LHCN-M2 (cell line): ENCODE measurements around the gene CLBA1. TPM values are rescaled to one million over a fixed set of nuclear protein-coding genes. Genes with fewer than 3 reads are reported as not detected.
A peak's percentile ranks its signal among the peaks of the same experiment; 100 is the strongest.

Experiments used
- DNase-seq: peaks from one replicate; pipeline ENCODE4 v3.0.0-alpha.2; 2012; ENCODE audit warnings: low read depth
- total RNA-seq: library from RNA; depleted of rRNA; stranded (reverse); fragments of >200 nt; gene quantifications from 2 replicates; pipeline ENCODE4 v1.2.3, GENCODE V29; 2014

Gene CLBA1
- total RNA-seq, 1 experiment from 2014 or later, result 10.8 TPM

DNA sequence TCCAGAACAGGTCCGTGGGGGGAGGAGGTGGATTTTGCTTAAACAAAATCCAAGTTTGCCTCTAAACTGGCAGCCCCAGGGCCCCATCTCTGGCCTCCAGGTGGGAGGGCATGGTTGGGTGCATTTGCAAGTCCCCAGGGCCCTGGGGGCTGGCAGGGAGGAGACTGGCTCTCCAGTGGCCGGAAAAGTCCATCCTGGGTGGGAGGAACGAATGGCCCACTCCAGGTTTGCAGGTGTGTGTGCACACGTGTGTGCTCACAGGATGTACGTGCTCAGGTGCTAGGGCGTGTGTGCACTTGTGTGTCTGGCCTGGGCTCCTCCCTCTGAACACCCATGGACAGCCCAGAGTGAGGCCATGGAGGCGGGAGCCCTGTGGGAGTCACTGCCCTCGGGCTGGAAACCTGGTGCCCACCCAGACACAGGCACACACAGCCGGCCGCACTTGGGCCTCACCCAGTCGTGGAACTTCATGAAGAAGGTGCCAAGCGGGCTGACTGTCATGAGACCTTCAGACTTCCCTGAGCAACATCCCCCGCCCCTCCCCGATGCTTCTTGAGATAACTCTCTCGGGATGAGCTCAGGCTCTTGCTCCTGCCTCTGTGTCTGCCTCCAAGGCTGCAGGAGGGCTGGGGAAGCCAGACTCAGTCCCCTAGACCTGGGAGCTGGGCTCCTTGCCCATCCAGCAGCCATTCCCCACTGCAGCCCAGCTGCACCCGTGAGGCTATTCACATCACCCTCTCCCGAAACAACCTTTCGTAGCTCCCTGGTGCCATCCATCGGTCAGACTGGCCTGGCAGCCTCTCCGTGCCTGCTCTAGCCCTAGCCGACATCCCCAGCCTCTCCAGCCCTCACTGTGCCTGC is 16.8 kb upstream of the CLBA1 start:
- no peak for DNase-seq

GRCh38 chr14:104969741-104970230 is 15.8 kb upstream of the CLBA1 start:
- no peak for DNase-seq

- DNase-seq, result peak; percentile 96
Measured at GRCh38 chr14:104970231-104971068, 15.1 kb upstream of the CLBA1 start.

- DNase-seq, result no peak
Measured at GRCh38 chr14:104971447-104972240, 13.9 kb upstream of the CLBA1 start.

- peak; percentile 73 for DNase-seq
Measured at GRCh38 chr14:104972301-104973134, 13.1 kb upstream of the CLBA1 start.

- peak; percentile 97 for DNase-seq
Measured at GRCh38 chr14:104973135-104973384, 12.5 kb upstream of the CLBA1 start.

- peak; percentile 87 for DNase-seq
Measured at GRCh38 chr14:104973385-104974145, 12.0 kb upstream of the CLBA1 start.

DNA sequence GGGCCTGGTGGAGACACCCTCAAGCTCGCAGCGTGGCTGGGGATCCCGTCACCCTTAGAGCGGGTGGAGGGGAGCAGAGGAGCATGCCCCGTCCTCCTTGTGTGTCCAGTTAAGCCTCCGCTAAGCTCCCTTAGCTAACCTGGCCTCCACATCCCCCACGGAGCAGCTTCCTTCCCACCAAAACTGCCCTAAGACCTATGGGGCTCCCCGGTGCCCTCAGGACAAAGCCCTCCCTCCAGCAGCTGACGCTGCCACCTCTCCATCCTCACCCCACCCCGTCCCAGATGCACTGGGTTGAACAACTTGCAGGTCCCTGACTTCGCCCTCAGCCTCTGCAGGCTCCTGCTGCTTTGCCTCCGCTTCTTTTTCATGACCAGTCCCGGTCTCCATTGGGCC is 11.4 kb upstream of the CLBA1 start:
- DNase-seq, result no peak

GRCh38 chr14:104974665-104975390 is 10.8 kb upstream of the CLBA1 start:
- no peak for DNase-seq

- DNase-seq, result no peak
Measured at GRCh38 chr14:104975481-104976197, 9.9 kb upstream of the CLBA1 start.

DNA sequence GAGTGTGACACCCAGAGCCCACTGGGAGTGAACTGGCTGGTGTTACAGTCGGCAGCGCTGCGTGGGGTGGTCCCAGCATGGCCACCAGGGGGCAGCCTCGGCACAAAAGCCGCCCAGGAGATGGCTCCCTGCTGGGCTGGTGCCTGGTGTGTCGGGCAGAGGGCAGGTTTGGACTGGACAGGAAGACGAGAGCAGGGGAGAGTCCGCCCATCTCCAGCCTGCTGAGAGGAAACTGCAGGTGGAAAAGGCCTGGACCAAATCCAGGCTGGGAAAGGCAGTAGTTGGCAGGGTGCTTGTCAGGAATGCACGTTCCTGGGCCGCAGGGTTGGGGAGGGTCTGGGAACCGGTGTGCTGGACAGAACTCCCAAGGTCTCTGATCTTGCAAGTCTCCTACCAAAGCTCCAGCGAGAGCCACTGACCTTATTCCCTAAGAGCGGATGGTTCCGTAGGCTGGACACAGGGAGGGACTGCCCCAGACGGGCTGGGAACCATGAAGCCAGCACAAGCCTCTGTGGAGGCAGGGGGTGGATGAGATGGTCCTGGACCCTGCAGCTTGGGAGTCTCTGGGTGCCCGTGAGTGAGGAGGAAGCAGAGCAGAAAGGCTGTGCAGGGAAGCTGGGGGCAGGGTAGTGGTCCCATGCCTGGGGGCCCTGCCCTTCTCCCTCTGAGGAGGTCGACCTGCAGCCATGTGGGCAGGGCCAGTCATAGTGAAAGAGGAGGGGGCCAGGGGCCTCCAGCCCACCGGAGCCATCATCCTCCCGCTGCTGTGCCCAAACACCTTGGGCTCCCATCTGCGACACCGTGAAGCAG is 9.2 kb upstream of the CLBA1 start:
- peak; percentile 78 for DNase-seq

DNA sequence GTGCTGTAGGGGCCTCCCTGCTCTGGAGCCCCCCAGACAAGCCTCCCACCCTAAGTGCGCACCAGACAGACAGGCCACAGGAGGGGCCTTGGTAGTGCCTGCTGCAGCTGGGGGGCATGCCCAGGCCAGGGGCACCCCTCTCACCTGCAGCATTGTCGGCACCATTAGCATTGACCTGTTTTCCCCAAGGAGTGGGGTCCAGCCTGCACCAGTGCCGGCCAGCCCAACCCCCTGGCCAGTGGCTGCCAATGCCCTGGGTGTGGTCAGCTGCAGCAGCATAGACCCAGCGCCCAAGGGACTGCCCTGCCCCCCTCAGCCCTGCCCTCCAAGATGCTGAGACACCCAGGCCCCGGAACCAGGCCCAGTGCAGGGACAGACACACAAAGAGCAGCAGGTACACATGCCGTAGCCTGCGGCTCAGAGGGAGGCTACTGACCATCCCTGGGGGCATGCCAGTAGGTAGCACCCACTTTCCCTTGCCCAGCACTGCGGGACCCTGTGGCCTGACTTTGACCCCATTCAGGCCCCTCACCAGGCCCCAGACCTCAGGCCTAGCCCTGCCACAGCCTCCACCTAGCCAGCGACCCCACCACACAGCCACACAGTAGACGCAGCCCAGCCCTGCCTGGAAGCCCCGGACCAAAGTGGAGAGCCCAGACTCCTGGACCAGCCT is 8.4 kb upstream of the CLBA1 start:
- no peak for DNase-seq

- DNase-seq, result peak; percentile 62
Measured at GRCh38 chr14:104977681-104978653, 7.6 kb upstream of the CLBA1 start, which contains the start of gene AHNAK2. AHNAK2 (minus strand) TSS chr14:104978374; CDS start chr14:104978237, 137 bp downstream.

DNA sequence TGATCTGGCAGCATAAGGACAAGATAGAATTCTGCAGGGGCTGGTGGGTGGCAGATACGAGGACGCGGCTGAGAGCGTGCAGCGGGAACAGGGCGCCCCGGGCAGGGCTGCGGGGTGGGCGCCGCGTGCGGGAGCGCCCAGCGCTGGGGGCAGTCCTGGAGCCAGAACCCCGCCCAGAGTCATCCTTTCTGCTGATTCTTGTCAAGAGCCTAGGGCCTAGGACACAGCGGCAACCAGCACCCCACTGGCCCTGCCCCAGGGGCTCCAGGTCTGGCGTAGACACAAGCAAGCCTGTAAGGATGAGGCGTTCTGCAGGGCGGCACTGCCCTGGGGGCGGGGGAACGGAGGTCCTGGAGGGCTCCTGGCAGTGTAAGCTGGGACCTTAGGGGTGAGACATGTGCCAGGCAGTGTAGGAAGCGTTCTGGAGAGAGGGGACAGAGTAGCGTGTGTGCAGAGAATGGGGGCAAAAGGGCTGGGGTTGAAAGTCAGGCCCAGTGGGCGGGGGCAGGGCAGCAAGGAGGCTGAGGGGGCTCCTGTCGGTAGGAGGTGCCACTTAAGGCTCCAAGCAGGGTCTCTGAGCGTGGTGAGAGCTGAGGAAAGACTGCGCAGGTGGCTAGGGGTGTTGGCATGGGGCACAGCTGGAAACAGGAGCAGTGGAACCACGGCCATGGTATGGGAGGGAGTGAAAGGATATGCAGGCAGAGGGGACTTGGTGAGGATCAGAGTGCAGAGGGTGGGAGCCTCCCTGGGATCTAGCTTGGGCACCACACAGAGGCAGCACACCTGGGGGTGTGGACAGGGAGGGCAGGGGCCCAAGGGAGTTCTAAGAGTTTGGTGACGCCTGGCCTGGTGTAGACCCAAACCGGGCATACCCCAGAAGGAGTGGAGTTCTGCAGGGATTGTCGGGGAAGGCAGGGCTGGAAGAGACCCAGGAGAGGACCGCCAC is 6.6 kb upstream of the CLBA1 start:
- no peak for DNase-seq
